Stromal cell of bone marrow (primary cell): Measurements from ENCODE around the gene HK2.
A peak's percentile ranks its signal among the peaks of the same experiment; 100 is the strongest.
"Not testable (repeated sequence)": the region's sequence is repeated elsewhere in the genome, so short reads cannot be mapped to it uniquely, and the experiment has no call there.

Source experiments
- DNase-seq: peaks from one replicate; pipeline ENCODE4 v3.0.0-alpha.2; 2012; ENCODE audit warnings: low read depth

HK2 gene

DNA sequence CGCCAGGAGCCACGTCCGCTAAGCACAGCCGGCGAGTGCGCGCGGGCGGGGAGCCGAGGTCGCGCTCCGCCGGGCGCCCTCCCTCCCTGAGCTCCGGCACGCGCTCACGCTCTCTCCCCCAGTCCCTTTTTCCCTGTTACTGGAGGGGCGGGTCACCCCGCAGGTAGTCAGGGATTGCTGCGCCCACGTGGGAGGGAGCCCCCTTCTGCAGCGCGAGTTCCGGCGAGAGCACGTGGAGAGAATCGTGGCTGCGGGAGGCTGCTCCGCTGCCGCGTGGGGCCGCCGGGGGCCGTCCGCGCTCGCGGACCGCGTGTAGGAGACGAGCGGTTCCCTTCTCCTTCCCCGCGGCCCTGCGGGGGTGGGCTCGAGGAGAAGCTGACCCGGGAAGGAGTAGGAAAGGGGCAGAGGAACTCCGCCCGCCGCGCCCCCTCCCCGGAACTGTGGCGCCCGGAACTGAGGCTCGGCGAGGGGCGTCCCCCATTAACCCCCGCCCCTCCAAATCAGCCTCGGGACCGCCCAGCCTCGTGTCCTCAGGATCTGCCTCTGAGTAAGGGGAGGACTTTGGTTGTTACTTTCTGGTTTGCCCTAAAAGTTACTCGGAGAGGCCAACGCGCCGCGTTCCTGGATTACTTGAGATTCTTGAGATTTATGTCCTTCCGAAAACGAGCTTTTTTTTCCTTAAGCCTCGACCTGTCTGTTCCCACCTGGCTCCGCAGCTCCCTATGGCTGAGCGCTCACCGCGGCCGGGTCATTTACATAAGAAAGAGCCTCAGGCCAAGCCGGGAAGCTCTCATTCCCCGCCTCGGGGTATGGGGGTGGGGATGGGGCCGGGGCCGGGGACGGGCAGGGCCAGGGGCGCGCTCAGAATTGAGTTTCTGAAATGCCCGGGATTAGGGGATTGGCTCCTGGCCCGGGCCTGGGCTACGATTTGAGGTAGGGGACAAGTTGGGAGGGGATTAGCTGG, 1.1 kb downstream of the HK2 start:
- DNase-seq: peak; percentile 29

DNA sequence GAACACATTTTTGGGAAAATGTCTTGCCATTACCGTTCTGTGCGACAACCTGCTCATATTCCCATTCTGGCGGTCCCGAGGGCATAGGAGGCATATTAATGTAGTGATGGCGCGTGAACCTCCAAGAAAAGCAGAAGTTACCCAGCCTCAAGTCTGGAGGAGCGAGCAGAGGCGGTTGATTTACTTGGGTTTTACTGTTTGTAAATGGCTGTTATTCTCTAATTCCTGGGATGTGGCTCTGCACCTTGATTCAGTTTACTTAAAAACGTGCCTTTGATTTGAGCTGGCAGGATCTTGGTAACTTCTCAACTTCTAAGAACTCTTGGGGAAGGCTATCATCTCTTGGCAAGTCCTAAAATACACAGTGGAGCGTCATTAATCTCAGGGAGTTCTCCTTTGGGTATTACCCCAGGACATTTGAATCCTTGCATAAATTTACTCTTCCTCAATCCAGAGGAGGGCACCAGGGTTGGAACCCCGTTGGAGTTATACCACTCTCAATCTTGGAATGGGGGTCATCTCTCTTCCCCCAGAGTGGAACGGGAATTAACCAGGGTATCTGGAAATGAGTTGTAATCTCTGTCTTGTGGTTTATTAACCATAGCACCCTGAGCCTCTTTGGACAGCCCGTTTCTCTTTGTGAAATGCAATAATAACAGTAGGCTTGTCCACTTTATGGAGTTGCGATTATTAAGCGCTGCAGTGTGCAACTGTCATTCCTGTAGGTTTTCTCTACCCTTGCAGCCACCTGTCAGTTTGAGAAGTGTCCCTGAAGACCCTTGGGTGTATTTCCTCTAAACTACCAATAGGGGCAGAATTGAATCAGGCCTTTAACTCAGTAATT, 2.1 kb downstream of the HK2 start:
- peak; percentile 32 for DNase-seq

DNA sequence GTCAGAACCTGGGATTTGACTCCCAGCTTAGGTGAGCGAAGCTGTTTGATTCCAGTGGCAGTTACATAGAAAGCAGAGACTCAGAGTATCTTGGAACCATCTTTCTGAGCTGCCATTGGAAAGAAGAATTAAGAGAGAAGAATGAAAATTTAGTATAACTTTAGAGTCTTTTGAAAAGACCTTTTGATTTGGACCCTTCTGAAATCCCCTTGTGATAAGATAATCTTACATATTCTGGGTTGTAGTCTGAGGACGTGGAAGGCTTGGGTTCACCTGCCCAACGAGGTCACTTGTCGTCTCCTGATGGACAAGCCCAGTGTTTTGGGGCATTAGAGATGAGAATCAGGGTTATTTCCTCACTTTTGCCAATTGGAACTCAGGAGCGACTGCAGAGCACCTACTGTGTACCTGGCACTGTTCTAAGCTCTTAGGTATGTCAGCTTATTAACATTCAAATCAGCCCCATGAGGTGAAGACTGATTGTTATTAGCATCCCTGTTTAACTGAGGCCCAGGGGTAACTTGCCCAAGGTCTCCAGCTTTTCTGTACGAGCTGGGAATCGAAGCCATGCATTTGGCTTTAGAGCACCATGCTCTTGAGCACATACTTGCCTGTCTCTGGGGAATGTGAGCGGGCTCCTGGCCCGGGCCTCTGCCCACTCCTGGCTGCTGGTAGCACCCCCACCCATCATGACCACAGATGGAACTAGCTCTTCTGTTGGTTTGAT, 2.9 kb downstream of the HK2 start:
- DNase-seq: no peak

DNA sequence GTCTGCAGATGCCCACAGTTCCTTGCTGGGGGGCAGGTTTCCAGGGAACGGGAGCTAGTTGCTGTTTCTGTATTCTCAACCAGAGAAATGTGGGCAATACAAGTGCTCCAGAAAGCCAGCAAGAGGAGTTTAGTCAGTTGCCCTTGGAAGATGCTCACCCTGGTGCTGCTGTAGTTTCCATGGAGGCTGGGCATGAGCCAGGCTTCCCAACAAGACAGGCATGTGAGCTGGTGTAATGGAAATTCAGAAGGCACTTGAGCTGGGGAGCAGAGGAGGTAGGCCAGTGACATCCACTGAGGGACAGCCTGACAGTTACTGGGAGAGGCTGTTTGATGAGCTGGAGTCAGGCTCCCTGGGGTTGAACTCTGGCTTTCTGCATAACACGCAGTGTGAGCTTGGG, 7.7 kb downstream of the HK2 start:
- peak; percentile 19 for DNase-seq

DNA sequence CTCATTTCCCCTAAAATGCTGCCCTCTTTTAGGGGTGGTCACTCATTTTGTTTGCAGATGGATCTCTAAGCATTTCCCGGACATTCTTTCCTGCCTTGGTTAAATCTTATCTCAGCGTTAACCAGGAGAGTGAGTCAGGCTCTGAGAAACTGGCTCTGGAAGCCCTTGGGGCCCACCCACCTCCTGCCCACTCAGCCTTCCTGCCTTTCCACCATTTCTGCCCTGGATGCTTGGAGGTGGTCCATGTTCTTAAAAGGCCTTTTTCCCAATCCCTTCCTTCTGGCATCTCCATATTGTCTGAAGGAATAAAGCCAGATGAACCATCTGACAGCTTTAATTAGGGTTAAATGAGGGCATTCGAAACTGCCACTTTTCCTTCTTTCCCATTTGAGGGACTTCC, 9.5 kb downstream of the HK2 start:
- peak; percentile 76 for DNase-seq

DNA sequence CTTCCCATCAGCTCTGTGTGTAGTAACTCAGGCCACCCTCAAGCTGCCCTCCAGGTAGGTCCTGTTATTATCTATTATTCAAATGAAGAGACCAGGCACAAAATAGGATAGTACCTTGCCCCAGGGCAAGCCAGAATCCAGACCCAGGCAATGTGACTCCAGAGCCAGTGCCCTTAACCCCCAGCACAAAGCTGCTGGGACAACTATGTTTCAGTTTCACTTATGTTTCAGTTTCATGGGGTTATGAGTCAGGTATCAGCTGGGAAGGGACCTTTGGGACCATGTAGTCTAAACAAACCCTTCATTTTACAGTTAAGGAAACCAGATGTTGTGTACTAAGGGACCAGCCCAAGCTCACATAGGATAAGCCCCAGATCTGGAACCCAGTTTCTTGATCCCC, 10.0 kb downstream of the HK2 start:
- DNase-seq: peak; percentile 94

DNA sequence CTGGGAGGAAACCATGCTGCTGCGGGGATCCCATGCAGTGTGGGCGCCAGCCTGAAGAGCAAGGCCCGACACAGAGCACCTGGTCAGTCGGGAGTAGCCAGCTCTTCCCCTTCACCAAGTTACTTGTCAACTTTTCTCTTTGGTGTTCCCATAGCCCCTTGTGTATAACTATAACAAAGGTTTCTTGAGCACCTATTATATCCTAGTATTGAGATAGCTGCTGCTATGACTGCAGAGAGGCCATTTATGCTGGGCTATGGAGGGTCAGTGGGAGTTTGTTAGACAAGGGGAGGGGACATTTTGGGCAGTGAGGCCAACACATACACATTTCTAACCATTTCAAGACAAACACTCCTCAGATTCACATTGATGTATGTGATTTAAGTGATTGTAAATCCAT, 10.8 kb downstream of the HK2 start:
- DNase-seq: no peak

DNA sequence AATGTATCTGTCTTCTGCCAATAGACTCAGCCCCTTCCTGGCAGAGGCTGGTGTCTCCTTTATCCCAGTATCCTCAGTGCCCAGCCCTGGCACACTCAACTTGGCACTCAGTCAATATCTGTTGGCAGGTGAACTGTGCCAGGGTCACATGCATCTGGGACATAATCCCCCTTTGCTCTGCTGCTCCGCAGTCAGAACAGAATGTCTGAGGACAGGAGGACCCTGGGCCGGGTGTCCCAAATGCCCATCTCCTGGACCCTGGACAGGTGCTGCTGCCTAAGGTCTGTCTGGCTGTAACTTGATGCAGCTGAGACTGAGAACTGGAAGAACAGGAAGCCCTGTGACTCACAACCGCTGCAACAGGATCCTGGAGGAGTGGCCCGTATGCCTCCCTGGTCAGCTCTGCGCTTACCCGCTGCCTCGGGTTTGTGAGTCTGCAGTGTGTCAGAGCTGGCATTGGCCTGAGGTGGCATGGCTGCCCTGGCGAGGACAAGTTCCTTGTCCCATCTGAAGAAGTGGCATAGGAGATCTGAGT, 11.4 kb downstream of the HK2 start:
- peak; percentile 95 for DNase-seq

DNA sequence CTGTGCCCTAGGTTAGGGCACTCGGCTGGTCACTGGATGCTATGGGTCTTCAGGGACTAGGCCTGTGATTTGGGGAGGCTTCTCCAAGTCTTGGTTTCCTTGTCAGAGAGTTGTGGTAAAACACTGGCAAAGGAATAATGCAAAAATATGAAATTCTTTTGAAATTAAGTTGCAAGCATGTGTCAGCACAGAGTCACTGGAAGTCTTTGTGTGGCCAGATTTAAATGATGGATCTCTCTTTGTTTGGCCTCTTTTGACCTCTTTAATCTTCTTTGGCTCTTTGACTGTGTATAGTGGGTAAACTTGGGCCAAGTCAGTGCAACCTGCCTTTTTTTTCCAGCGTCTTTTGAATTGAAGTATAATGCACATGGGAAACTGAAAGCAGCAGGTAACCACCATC, 12.1 kb downstream of the HK2 start:
- DNase-seq: peak; percentile 50

DNA sequence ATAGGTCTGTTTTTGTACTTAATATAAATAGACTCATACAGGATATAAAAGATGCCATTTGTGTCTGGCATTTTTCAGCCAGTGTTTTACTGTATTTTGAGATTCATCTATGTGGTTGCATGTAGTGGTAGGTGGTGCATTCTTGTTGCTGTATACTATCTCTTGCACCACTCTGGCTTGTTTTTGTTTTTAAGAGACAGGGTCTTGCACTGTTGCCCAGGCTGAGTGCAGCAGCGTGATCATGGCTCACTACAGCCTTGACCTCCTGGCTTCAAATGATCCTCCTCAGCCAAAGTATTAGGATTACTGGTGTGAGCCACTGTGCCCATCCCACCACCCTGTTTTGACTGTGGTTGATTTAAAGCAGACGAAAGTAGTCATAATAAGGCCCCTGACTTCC, 12.6 kb downstream of the HK2 start:
- no peak for DNase-seq

DNA sequence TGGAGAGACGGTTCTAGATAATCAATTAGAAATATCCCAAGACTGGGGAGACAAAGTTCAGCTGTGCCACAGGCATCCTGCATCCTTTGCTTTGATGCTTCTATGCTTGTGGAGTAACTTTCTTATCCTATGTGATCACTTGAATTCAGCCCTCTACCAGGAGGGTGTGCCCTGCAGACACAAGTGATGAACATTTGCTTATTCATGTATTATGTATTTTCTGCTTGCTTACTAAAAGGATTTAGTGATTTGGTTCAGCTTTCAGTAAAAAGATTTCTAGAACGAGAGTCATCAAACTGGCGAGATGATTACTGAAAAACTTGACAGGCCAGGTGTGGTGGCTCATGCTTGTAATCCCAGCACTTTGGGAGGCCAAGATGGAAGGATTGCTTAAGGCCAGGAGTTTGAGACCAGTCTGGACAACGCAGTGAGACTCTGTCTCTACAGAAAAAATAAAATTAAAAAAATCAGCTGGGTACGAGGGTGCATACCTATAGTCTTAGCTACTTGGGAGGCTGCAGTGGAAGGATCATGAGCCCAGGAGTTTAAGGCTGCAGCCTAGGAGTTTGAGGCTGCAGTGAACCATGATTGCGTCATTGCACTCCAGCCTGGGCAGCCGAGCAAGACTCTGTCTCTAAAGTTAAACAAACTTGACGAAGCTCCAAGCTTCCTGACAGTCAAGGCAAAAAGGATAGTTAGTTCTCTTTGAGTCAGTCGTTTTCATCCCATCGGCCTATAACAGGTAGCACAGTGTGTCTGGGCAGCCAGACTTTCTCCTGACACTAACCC, 13.3 kb downstream of the HK2 start:
- DNase-seq: no peak

DNA sequence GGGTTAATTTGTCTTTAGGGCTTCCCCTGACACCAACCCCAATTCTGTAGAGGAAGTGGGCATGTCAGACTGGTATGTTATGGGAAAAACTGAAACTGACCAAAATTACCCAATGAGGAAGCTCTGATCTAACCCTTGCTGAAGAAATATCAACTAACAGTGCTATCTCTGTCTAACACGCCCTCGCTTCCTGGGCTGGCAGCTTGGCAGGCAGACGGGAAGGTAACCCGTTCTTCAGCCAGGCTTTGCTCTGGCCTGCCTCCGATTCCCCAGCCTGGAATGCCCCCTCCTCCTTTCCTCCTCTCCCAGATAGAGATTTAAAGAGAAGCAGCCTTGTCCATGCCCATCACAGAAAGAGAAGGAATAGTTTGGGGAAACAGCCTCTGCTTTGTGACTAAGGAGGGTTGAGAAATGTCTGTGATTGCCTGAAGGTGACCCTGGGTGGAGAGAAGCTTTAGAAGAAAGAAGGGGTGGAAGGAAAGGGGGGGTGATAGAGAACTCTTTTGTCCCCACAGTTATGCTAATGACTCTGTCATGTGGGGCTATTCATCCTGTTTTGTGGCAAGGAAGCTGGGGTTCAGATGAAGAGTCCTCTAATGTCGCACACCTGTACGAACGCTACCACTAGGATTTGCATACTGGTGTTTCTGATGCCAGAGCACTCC, 15.4 kb downstream of the HK2 start:
- DNase-seq: no peak

DNA sequence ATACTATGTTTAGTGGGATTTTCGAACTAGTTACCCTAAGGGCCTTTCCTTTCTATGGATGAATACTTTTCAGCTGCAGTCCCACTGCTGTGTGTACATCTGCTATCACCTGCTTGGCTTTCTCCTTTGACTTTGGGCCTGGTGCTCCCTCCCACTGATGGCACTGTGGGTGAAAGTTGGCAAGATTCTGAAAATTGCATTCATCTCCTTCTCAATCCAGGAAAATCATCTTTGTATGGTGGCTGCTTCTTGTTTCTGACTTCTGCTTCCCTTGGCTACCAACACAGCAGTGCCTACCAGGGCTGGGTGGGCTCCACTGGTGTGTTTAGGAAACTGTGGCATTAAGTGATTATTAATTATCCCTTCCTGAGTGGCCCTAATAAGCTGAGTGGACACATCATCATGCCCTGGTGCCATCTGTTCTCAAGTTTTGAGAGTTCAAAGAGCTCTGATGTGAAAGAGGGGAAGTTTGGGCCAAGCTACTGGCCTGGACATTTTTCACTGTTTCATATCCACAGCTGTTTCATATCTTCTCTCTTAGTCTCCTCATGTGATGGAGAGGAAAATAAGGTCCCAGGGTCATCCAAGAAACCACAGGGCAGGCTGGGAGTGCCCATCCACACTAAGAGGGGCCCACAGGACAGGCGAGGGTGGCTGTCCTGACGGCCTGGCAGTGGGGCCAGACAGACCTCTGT, 16.7 kb downstream of the HK2 start:
- DNase-seq: no peak

DNA sequence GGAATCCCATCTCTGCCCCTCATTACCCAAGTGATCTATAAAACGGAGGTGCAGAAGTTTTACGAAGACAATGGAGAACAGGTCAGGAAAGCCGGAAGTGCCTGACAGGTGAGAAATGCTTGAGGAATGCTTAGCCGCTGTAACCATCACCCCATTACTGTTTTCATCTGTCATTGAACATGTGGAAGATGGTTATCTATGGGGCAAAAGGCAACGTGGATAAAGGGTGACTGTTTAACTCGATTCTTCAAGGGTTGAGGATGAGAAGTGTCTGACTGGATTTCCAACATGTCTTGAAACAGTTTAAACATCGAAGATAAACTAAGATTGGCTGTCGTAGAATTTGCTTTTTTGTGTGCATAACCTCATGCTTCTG, 17.3 kb downstream of the HK2 start:
- no peak for DNase-seq

DNA sequence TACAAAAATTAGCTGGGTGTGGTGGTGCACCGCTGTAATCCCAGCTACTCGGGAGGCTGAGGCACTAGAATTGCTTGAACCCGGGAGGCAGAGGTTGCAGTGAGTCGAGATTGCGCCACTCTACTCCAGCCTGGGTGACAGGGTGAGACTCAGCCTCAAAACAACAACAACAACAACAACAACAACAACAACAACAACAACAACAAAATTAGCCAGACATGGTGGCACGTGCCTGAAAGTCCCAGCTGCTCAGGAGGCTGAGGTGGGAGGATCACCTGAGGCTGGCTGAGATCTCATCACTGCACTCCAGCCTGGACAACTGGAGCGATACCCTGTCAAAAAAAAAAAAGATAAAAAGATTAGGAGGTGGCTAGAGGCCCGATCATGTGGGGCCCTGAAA, 19.4 kb downstream of the HK2 start:
- DNase-seq: not testable (repeated sequence)

DNA sequence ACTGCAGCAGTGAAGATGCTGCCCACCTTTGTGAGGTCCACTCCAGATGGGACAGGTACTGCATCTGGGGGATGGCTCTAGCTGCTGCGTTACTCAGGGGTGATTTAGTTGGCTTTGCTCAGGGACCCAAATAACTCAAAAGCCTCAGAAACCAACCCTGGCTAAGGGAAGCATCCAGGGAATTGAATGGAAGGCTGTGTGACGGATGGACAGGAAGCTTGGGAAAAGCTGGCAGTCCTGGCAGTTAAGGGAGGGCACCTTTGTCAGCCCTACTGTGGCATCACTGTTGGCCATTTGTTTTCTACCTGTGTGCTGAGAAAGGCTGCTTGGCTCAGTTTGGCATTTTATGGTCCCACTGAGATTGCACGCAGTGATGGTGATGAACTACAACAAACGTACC, 20.5 kb downstream of the HK2 start:
- no peak for DNase-seq

DNA sequence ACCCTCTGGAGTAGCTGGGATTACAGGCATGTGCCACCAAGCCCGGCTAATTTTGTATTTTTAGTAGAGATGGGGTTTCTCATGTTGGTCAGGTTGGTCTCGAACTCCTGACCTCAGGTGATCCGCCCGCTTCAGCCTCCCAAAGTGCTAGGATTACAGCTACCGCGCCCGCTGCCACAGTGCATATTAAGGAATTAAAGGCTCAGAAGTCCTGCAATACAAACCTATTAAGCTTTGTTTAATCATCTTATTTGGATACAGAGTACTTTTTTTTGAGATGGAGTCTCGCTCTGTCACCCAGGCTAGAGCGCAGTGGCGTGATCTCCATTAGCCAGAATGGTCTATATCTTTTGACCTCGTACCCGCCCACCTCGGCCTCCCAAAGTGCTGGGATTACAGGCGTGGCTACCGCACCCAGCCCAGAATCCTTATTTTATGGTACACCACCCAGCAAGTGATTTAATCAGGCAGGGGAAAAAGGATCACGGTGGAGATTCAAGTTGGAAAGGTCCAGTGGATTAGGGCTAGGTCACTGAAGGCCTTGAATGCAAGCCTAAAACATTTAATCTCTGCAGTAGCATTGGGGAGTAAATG, 21.3 kb downstream of the HK2 start:
- DNase-seq: not testable (repeated sequence)

DNA sequence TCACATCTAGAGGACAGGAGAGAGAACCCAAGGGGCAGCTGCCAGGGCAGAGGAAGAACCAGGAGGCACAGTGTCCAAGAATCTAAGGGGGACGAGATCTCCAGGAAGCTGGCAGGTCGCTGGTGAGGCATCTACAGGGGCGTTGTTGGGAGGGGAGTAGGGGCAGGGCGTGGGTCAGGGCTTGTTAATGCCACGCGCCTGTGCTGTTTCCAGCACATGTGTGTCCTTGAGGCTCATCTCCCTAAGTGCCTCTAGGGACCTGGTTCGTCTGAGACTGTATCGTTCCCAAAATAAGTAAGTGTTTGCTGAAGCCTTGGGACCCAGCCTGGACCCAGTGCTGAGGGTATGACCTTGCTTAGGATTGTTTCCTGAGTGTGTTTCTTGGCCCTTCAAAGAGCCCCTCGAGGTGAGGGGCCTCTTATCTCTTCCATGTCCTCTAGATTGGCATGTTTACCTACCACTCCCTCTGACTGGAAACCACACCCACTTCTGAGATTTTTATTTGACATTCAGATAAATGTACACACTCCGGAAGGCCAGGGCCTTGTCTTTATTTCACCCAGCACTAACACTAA, 22.2 kb downstream of the HK2 start:
- DNase-seq: no peak

DNA sequence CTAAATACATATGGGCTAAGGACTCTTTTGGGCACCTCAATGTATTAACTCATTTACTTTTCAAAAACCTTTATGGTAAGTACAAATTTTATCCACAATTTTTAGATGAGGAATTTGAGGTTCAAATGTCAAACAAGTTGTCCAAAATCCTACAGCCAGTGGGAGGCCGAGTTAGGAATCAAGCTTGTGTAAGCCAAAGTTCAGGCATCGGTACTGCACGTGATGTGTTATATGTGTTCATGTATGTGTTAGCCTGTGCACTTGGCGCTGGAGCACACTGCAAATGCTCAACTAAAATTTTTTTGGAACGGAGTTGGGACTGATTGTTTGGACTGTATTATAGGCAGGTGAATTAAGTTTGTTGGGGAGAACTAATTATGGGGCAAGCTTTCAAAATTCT, 22.7 kb downstream of the HK2 start:
- no peak for DNase-seq
